Kidney capillary endothelial cell (primary cell): ENCODE results near the gene NOD1.
A peak's percentile ranks its signal among the peaks of the same experiment; 100 is the strongest.
"Not testable (repeated sequence)": the region's sequence is repeated elsewhere in the genome, so short reads cannot be mapped to it uniquely, and the experiment has no call there.

Experiments used
- DNase-seq: peaks from one replicate; pipeline ENCODE4 v3.0.0-alpha.2; 2018; ENCODE audit warnings: low spot score

The NOD1 gene

DNA sequence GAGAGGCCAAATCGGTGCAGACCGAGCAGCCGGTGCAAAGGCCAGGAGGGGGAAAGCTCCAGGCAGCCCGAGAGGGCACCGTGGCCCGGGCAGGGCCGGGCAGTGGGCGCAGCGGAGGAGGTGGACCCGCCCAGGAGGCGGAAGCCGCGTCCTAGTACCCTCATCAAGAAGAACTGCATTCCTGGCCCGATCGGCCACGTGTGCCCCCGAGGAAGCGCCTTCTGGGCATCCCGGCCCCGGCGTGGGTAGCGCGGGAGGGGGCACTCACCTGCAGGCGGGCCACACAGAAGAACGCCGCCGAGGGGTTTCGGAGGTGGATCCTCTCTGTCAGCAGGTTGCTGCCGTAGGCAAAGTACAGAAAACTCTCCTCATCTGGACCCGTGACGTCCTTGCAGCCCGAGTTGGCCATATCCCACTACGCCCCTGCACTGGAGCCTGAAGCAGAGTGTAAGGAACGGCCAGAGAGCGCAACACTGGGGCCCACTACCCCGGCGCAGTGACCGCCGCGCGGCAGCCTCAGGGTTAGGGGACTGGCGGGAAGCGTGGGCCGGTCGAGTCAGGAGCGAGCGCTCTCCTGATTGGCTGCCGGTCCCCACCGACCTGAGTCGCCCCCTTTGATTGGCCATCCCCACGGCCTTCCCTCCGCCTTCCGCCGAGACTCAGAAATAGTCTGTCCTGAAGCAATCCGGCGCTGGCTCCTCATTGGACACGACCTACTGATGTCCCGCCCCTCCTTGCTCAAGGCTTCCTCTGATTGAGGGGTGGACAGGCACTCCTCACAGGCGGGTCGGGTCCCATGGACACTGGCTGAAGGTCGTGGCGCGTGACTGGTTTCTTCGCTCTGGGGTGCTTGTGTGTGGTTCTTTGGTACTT, 26.0 kb upstream of the NOD1 start, which contains the start of gene GGCT:
GGCT (minus strand) TSS at position 529 of the 873 bp plus-strand sequence; CDS start at position 409, 120 bp downstream.
- peak; percentile 98 for DNase-seq

- DNase-seq = no peak
These were observed 25.0 kb upstream of the NOD1 start for GRCh38 chr7:30503274-30504212.

DNA sequence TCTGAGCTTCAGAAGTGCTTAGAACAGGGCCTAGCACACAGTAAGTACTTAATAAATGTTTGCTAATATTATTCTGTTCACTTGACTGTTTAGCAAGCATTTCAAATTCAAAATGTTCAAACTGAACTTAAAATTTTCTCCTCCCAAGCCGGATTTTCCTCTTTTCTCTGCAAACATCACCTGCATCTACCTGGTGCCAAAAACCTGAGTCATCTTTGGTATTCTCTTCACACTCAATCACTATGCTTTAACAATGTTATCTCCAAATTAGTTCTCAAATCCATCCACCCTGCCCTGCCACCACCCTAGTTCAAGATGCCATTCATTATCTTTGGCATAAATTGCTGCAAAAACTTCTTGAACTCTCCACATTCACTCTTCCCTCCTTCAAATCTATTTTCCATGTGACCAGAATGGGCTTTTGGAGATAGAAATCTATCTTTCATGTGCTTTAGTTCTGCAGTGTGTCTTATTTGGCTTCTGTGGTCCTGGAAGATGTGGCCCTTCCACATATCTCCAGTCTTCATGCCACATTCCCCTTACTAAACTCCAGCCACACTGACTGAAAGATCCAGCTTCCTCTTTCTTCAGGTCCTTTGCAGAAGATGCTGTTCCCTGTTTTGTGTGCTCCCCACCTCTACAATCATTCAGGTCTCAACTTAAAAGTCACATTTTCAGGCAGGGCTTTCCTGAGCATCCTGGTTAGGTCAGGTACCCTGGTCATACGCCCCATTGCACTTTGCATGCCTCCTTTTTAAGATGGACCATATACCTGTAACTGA, 24.1 kb upstream of the NOD1 start:
- no peak for DNase-seq

- DNase-seq = no peak
These were observed 22.7 kb upstream of the NOD1 start for GRCh38 chr7:30501264-30501663.

DNA sequence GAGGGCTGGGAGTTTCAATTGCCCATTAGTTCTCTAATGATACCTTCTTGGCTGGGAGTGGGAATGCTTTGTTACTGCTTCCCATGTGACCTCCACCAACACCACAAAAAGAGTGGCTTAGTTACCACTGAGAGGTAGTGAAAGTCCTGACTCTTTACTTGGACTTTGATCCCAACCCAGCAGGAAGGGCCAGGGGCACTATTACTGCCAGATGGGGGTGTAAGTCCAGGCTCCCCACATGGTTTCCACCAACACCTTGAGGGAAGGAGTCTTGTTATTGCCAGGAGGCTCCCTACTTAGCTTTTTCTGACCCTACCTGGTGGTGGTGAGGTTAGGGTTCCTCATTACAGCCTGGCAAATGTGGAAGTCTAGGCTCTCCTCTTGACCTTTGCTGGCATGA, 14.6 kb upstream of the NOD1 start:
- no peak for DNase-seq

GRCh38 chr7:30491417-30491816, 12.8 kb upstream of the NOD1 start:
- no peak for DNase-seq

- DNase-seq = no peak
These were observed 8.8 kb upstream of the NOD1 start for GRCh38 chr7:30487371-30487770.

DNA sequence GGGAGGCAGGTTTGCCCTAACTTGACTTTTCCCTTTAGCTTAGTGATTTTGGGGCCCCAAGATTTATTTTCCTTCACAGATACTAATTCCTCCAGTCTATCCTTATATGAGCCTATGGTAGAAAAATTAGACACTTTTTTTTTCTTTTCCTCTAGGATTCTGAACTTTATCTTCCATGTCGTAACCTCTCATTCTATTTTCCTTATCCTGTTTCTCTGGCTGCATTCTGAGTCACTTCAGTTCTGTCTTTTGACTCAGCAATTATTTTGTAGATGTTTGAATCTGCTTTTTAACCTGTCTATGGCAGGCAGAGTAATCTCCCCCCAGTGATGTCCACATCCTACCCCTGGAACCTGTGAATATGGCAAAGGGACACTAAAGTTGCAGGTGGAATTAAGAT, 7.1 kb upstream of the NOD1 start:
- no peak for DNase-seq

DNA sequence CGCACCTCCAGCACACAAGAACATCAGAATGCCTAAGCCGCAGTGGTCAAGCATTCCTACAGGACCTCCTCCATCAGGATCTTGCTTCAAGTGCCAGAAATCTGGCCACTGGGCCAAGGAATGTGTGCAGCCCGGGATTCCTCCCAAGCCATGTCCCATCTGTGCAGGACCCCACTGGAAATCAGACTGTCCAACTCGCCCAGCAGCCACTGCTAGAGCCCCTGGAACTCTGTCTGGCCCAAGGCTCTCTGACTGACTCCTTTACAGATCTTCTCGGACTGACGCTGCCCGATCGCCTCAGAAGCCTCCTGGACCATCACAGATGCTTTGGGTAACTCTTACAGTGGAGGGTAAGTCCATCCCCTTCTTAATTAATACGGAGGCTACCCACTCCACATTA, 2.8 kb upstream of the NOD1 start:
- DNase-seq = not testable (repeated sequence)

DNA sequence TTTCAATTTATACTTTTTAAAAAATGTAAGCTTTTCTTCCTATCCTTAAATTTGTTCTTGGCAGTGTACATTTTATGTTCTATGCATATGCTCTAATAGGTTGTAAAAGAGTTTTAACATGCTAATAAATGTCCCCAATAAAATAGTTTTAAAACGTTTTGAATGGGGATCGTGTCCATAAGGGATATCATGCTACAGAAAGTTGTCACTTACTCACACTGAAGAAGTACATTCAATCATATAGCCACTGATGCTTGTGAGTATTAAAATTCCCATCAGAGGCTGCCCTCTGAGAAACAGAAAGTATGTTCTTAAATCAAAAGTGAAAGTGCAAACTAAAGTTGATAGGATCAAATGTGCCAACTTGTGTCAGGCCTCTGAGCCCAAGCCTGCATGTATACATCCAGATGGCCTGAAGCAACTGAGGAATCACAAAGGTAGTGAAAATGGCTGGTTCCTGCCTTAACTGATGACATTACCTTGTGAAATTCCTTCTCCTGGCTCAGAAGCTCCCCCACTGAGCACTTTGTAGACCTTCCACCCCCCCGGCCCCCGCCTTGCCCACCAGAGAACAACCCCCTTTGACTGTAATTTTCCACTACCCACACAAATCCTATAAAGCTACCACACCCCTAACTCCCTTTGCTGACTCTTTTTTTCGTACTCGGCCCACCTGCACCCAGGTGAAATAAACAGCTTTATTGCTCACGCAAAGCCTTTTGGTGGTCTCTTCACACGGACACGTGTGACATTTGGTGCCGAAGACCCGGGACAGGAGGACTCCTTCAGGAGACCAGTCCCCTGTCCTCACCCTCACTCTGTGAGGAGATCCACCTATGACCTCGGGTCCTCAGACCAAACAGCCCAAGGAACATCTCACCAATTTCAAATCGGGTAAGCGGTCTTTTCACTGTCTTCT, 877 bp upstream of the NOD1 start:
- no peak for DNase-seq

- no peak for DNase-seq
These were observed 2.0 kb downstream of the NOD1 start for GRCh38 chr7:30476459-30477145.

DNA sequence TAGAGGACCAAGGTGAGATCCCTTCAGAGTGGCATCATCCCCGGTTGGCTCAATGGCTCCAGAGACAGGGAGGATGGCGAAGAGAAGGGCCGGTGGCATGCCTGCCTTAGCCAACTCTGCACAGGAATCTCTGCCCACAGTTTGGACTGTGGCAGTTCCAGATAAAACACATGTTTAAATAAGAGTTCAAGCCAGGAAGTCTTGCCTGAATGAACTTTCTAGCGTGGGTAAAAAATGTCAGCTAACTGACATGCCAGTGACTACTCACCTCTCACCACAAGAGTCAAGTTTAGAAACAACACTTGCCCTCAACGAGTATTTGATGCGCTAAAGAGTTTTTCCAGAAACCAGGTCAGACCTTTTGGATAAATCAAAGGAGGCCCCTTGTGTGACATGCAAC, 3.0 kb downstream of the NOD1 start:
- DNase-seq = no peak

- no peak for DNase-seq
These were observed 3.7 kb downstream of the NOD1 start for GRCh38 chr7:30474893-30475292.

DNA sequence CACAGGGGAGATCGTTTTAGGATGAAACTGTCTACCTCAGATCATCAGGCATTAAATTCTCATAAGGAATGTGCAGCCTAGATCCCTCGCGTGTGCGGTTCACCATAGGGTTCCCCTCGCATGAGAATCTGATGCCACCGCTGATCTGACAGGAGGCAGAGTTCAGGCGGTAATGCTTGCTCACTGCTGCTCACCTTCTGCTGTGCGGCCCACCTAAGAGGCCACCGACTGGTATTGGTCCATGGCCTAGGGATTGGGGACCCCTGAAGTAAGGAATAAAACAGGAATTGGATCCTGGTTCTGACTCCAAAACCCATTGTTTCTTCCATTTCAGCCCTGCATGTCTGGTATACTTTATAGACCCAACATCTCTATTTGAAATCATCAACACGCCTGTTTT, 4.1 kb downstream of the NOD1 start:
- DNase-seq = no peak

GRCh38 chr7:30473903-30474302, 4.7 kb downstream of the NOD1 start:
- DNase-seq = no peak

GRCh38 chr7:30472784-30473775, 5.5 kb downstream of the NOD1 start:
- DNase-seq = no peak

DNA sequence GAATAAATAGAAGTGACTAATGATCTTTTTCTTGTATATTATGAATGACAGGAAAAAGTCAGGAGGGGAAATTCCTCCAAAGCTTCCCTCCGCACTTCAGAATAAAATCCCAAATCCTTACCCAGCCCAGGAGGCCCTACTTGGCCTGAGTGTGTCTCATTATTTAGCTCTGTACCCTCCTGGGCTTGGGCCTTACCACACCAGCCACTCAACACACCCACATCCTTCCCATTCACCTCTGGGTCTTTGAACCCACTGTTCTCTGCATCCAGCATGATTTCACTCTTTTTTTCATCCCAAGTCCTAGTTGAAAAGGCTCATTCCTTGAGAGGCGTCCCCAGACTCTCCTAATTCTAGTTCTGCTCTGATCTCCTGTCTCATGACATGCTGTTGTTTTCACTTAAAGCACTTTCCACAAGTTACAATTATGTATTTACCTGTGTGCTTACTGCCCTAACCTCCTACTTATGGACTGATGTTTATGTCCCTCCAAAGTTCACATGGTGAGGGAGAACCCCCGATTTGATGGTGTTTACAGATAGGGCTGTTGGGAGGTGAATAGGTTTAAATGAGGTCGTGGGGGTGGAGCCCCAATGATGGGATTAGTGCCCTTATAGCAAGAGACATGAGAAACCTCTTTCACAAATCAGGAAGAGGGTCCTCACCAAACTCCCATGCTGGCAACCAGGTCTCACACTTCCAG, 6.4 kb downstream of the NOD1 start:
- no peak for DNase-seq

GRCh38 chr7:30471205-30471604, 7.4 kb downstream of the NOD1 start:
- DNase-seq = no peak
